Transverse colon (tissue), 4 donors: ENCODE results near the gene ZMAT5.

Experiments
- CTCF ChIP-seq, 5 experiments: fragments of 200-600 bp in 3 of 5; fragments of 450-650 bp in 2 of 5; sonication (generic) in 3 of 5; IDR thresholded peaks; 1 replicate in 2 of 5; 2 replicates in 3 of 5; pipeline ENCODE4 v1.5.1; 2016 to 2017; ENCODE audit warnings: antibody characterized with exemption in 5 of 5, inconsistent platforms in 3 of 5, mild to moderate bottlenecking in 2 of 5, moderate library complexity in 1 of 5
- EP300 ChIP-seq: sonication (generic); formaldehyde crosslinking; IDR thresholded peaks from one replicate; pipeline ENCODE4 v1.6.1; 2017; ENCODE audit warnings: antibody characterized with exemption, low read depth
- POLR2A ChIP-seq: fragments of 450-650 bp; IDR thresholded peaks from one replicate; pipeline ENCODE4 v1.6.1; 2016; ENCODE audit warnings: antibody characterized with exemption, mild to moderate bottlenecking, moderate library complexity
- POLR2AphosphoS5 ChIP-seq, 3 donors: sonication (generic); formaldehyde crosslinking; IDR thresholded peaks; one replicate each; pipeline ENCODE4 v1.6.1; 2016; ENCODE audit warnings: antibody characterized with exemption in 3 of 3

DNA sequence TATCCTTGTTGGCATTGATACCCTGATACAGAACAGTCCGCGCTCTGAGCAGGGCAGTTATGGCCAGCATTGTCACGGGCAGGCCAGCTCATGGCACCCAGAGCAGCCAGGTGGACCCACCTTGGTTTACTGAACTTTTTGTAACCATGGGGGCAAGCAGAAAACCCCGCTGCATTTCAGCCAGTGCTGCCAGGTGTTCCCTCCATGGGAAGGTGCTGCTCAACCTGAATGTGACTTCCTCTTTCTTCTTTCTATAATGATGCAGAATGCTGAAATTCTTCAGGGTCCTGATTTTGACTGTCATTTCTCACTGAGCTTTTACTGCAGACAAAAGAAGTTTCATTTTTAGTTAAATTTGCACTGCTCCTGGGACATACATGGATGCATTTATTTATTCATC is 82.6 kb downstream of the ZMAT5 start:
- no peak for TF ChIP-seq CTCF (IDR thresholded peaks at IDR 0.05)
- no peak for TF ChIP-seq EP300
- TF ChIP-seq POLR2A = no peak
- no peak for TF ChIP-seq POLR2AphosphoS5 (IDR thresholded peaks at IDR 0.05)
